Muscle layer of colon (tissue), 2 donors: ENCODE measurements around the gene HYLS1.
A peak's percentile ranks its signal among the peaks of the same experiment; 100 is the strongest.

Experiments
- H3K27ac ChIP-seq: one replicate; pipeline ENCODE4 v1.7.0; 2013; ENCODE audit warnings: low read depth, mild to moderate bottlenecking, low read length, moderate library complexity
- H3K27me3 ChIP-seq, 2 donors: one replicate each; pipeline ENCODE4 v1.7.0; 2013; ENCODE audit warnings: low read length in 2 of 2, mild to moderate bottlenecking in 2 of 2; ENCODE audit not compliant: insufficient read depth in 2 of 2, control insufficient read depth in 1 of 2
- H3K36me3 ChIP-seq: one replicate; pipeline ENCODE4 v1.7.0; 2013; ENCODE audit warnings: mild to moderate bottlenecking, low read length; ENCODE audit not compliant: insufficient read depth
- H3K4me1 ChIP-seq: one replicate; pipeline ENCODE4 v1.7.0; 2013; ENCODE audit warnings: mild to moderate bottlenecking, low read length; ENCODE audit not compliant: insufficient read depth
- H3K4me3 ChIP-seq, 2 donors: one replicate each; pipeline ENCODE4 v1.7.0; 2013; ENCODE audit warnings: low read length in 2 of 2, low read depth in 1 of 2, mild to moderate bottlenecking in 1 of 2, moderate library complexity in 1 of 2
- H3K9ac ChIP-seq: one replicate; pipeline ENCODE4 v1.7.0; 2013; ENCODE audit warnings: low read length
- H3K9me3 ChIP-seq: one replicate; pipeline ENCODE4 v1.7.0; 2013; ENCODE audit warnings: mild to moderate bottlenecking, low read length
- donor health status: abdominal sarcoma.
- donor health status: Adenocarcinoma of cecum.

The HYLS1 gene

GRCh38 chr11:125881291-125881690, 6.2 kb upstream of the HYLS1 start:
- Histone ChIP-seq H3K4me3 (no peak overlapping the region), H3K9me3 (no peaks in the 10 kb centered on the region), H3K36me3 (no peaks in the 10 kb centered on the region), H3K4me1 (no peaks in the 10 kb centered on the region), H3K27ac (no peak overlapping the region), H3K27me3 (no peaks in the 10 kb centered on the region), H3K9ac (no peak overlapping the region)

- no peak overlapping the region for H3K9ac ChIP-seq
- no peaks in the 10 kb centered on the region for H3K36me3 ChIP-seq
- H3K4me1 ChIP-seq = no peaks in the 10 kb centered on the region
- H3K27me3 ChIP-seq = no peaks in the 10 kb centered on the region
- H3K9me3 ChIP-seq = no peaks in the 10 kb centered on the region
- H3K4me3 ChIP-seq = no peak overlapping the region
- H3K27ac ChIP-seq = no peak overlapping the region
Measured at GRCh38 chr11:125883375-125883774, 4.1 kb upstream of the HYLS1 start.

DNA sequence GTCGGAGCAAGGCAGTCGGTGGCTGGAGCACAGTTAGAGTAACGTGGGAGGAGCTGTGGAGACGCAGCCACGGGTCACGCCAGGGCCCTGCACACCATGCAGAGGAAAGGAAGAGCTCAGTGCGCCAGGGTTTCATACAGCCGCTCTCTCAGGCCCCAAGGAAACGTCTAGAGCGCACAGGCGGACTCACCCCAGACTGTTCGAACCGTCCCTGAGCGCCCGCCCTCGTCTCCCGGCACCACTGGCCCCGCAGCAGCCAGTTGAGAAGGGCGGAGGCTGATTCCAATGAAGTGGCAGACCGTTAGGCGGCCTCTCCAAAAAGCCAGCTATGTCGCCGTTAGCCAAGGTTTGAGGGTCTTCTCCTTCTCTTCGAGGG, 483 bp upstream of the HYLS1 start:
- H3K9me3 ChIP-seq = no peaks in the 10 kb centered on the region
- no peaks in the 10 kb centered on the region for H3K27me3 ChIP-seq
- peaks cover 5% of the 10 kb centered on the region for H3K36me3 ChIP-seq
- no peak overlapping the region for H3K9ac ChIP-seq
- peak overlapping the region; percentile 97 for H3K27ac ChIP-seq
- H3K4me1 ChIP-seq = no peaks in the 10 kb centered on the region
- peak overlapping the region in 1 of 2 donors; percentile 78 for H3K4me3 ChIP-seq

- H3K36me3 ChIP-seq = peaks cover 26% of the 10 kb centered on the region
- no peaks in the 10 kb centered on the region for H3K9me3 ChIP-seq
- H3K9ac ChIP-seq = no peak overlapping the region
- no peaks in the 10 kb centered on the region for H3K4me1 ChIP-seq
- H3K27ac ChIP-seq = no peak overlapping the region
- H3K27me3 ChIP-seq = no peaks in the 10 kb centered on the region
- H3K4me3 ChIP-seq = no peak overlapping the region
Measured at GRCh38 chr11:125890447-125891100, 3.1 kb downstream of the HYLS1 start.

- no peak overlapping the region for H3K4me3 ChIP-seq
- H3K4me1 ChIP-seq = no peaks in the 10 kb centered on the region
Measured at GRCh38 chr11:125892071-125892470, 4.6 kb downstream of the HYLS1 start.

DNA sequence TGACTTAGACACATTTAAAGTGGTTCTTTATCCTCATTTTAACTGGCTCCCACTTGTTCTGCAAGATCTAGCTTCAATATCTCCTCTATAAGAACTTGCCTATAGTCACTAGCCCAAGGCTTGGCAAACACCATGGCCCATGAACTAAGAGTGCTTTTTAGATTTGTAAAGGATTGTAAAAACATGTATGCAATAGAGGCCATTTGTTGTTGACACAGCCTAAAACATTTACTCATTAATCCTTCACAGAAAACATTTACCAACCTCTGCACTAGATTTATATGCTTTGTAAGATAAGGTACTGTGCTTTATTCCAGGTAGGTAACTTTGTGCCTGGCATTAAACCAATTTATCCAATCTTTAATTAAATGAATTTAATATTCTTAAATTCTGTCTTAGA, 5.5 kb downstream of the HYLS1 start:
- Histone ChIP-seq H3K36me3 (peaks cover 28% of the 10 kb centered on the region), H3K9me3 (no peaks in the 10 kb centered on the region), H3K27ac (no peak overlapping the region), H3K4me1 (no peaks in the 10 kb centered on the region), H3K27me3 (no peaks in the 10 kb centered on the region), H3K4me3 (no peak overlapping the region), H3K9ac (no peak overlapping the region)

More at GRCh38 chr11:125892071-125892470, 4.6 kb downstream of the HYLS1 start:
- Histone ChIP-seq H3K27me3 (no peaks in the 10 kb centered on the region), H3K27ac (no peak overlapping the region), H3K9me3 (no peaks in the 10 kb centered on the region), H3K9ac (no peak overlapping the region), H3K36me3 (peaks cover 28% of the 10 kb centered on the region)

DNA sequence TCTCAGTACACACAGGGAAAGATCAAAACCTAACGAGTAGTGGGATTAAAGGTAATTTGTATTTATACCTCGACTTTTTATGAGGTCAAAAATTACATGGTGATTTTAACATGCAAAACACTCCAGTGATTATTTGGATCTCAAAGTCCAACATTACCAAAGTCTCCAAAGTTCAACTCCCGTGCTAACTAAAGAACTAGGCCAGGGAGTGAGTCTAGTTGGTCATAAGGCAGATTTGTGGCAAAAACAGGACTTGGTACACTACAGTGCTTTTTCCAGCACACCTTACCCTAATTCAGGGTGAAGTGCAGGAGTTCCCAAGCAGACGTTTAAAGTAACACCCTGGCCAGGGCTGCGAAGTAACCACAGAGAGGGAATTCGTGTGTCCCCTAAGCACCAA, 14.4 kb downstream of the HYLS1 start:
- Histone ChIP-seq H3K9me3 (no peaks in the 10 kb centered on the region), H3K4me1 (peaks cover 8% of the 10 kb centered on the region), H3K4me3 (no peak overlapping the region), H3K36me3 (peaks cover 12% of the 10 kb centered on the region), H3K9ac (no peak overlapping the region), H3K27me3 (peaks cover 9 to 27% of the 10 kb centered on the region in 2 donors), H3K27ac (no peak overlapping the region)

- H3K27me3 ChIP-seq = peaks cover 9 to 27% of the 10 kb centered on the region in 2 donors
- H3K9me3 ChIP-seq = no peaks in the 10 kb centered on the region
- peaks cover 8% of the 10 kb centered on the region for H3K4me1 ChIP-seq
- H3K4me3 ChIP-seq = peak overlapping the region; percentile 59 to 85
- H3K9ac ChIP-seq = peak overlapping the region; percentile 82
- H3K27ac ChIP-seq = peak overlapping the region; percentile 90
- H3K36me3 ChIP-seq = peaks cover 12% of the 10 kb centered on the region
Measured at GRCh38 chr11:125902277-125902926, 14.9 kb downstream of the HYLS1 start.

- H3K9me3 ChIP-seq = no peaks in the 10 kb centered on the region
- peak within 1 kb of the TSS; percentile 82 for H3K9ac ChIP-seq
- peak within 1 kb of the TSS; percentile 59 to 85 for H3K4me3 ChIP-seq
- H3K27me3 ChIP-seq = peaks cover 9 to 27% of the 10 kb centered on the region in 2 donors
- H3K36me3 ChIP-seq = peaks cover 12% of the 10 kb centered on the region
- H3K27ac ChIP-seq = peak within 1 kb of the TSS; percentile 90
- peaks cover 8% of the 10 kb centered on the region for H3K4me1 ChIP-seq
Measured at GRCh38 chr11:125902927-125903710, 15.7 kb downstream of the HYLS1 start, which contains the start of gene PUS3. Gene PUS3 (minus strand): TSS chr11:125903206. CDS start chr11:125896284, 6,922 bp downstream.

DNA sequence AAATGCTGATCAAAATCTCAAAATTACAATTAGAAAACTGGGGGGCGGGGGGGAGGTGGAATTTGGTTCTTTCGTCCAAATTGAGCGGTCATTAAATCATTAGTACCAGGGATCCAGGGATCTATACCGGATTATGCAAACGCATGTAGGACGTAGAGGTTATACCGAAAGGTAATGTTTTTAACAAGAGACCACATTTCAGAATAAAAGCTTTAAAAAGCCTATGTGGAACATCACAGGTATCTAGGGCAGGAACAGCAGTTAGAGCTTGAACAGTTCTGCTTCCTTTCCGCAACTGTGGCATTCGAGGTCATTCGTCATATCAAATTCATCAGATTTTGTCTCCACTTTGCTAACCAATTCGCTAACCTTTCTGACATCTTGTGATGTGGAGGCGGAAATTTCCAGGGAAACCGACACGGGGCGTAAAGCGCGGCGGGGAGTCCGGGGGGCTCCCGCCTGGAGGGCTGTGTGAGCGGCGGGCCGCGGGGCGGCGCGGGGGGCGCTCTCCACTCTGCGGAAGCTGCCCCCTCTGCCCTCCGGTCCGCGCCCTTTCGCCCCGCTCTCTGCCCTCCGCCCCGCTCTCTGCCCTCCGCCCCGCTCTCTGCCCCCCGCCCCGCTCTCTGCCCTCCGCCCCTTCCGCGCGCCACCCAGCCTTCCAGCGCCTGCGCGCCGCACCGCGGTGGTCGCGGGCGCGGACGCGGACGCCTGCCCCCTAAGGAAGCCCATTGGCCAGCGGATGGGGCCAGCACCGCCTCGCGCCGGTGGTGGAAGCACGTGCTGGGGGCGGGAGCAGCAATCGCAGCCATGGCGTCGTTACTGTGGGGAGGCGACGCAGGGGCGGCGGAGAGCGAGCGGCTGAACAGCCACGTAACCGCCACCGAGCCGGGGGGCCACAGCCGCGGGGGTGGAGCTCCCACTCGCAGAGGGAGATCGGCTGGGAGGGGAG, 16.5 kb downstream of the HYLS1 start, which contains the start of gene DDX25:
TSS of gene DDX25 (plus strand) at position 798 of the 949 bp plus-strand sequence. CDS start at position 808, 10 bp downstream.
- Histone ChIP-seq H3K9me3 (no peaks in the 10 kb centered on the region), H3K27ac (no peak within 1 kb of the TSS), H3K4me3 (peak within 1 kb of the TSS in 1 of 2 donors; percentile 85), H3K36me3 (peaks cover 12% of the 10 kb centered on the region), H3K9ac (no peak within 1 kb of the TSS), H3K4me1 (peaks cover 8% of the 10 kb centered on the region), H3K27me3 (peaks cover 9 to 27% of the 10 kb centered on the region in 2 donors)
